C1 segment of cervical spinal cord (tissue), 14 donors: Measurements from ENCODE around the gene MED22.
"Not testable (repeated sequence)": the region's sequence is repeated elsewhere in the genome, so short reads cannot be mapped to it uniquely, and the experiment has no call there.

Source experiments
- DNase-seq, 14 donors: peaks; one replicate each; lab custom pipeline; 2025; lab: John Stamatoyannopoulos, UW

MED22 gene

GRCh38 chr9:133377280-133377679 is 29.3 kb upstream of the MED22 start:
- DNase-seq, result not testable (repeated sequence)

- peak; percentile 39 to 96 (median 87) for DNase-seq
Measured at GRCh38 chr9:133375724-133376654, 28.1 kb upstream of the MED22 start, which contains the start of the genes STKLD1 and SURF4. STKLD1 (plus strand) TSS chr9:133376366; CDS start chr9:133376474, 108 bp downstream. SURF4 (minus strand) TSS chr9:133376060; CDS start chr9:133375969, 91 bp downstream.

- DNase-seq, result no peak
Measured at GRCh38 chr9:133375116-133375723, 27.3 kb upstream of the MED22 start.

- DNase-seq, result no peak
Measured at GRCh38 chr9:133374612-133375115, 26.7 kb upstream of the MED22 start.

GRCh38 chr9:133372144-133372543 is 24.2 kb upstream of the MED22 start:
- DNase-seq, result no peak

- no peak for DNase-seq
Measured at GRCh38 chr9:133371261-133371711, 23.4 kb upstream of the MED22 start.

- no peak for DNase-seq
Measured at GRCh38 chr9:133370685-133371084, 22.8 kb upstream of the MED22 start.

- no peak for DNase-seq
Measured at GRCh38 chr9:133369933-133370332, 22.0 kb upstream of the MED22 start.

GRCh38 chr9:133369422-133369821 is 21.5 kb upstream of the MED22 start:
- no peak for DNase-seq

GRCh38 chr9:133368249-133368881 is 20.4 kb upstream of the MED22 start:
- peak in 1 of 14 donors; percentile 53 for DNase-seq

- no peak for DNase-seq
Measured at GRCh38 chr9:133367778-133368177, 19.8 kb upstream of the MED22 start.

- DNase-seq, result no peak
Measured at GRCh38 chr9:133367221-133367620, 19.3 kb upstream of the MED22 start.

- no peak for DNase-seq
Measured at GRCh38 chr9:133366435-133366834, 18.5 kb upstream of the MED22 start.

GRCh38 chr9:133362359-133363044 is 14.6 kb upstream of the MED22 start:
- no peak for DNase-seq

- DNase-seq, result no peak
Measured at GRCh38 chr9:133361507-133362092, 13.7 kb upstream of the MED22 start.

- DNase-seq, result no peak
Measured at GRCh38 chr9:133360400-133361393, 12.8 kb upstream of the MED22 start.

- peak in 1 of 14 donors; percentile 61 for DNase-seq
Measured at GRCh38 chr9:133359399-133360175, 11.7 kb upstream of the MED22 start.

- no peak for DNase-seq
Measured at GRCh38 chr9:133357656-133358055, 9.7 kb upstream of the MED22 start.
